ENCODE measurements around the gene SH3RF2.

DNA sequence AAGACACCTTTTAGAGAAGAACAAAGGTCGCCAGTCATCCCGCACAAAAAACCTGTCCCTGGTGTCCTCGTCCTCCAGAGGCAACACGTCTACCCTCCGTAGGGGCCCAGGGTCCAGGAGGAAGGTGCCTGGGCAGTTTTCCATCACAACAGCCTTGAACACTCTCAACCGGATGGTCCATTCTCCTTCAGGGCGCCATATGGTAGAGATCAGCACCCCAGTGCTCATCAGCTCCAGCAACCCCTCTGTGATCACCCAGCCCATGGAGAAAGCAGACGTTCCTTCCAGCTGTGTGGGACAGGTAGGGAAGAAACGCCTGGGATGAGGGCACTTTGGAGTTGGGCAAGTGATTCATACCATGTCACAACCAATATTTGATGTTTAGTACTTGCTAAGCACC is 77.4 kb downstream of the SH3RF2 start:
- no peak for TF ChIP-seq EZH2phosphoT487 (IDR thresholded peaks at IDR 0.05; ENCODE audit: low read depth, severe bottlenecking, unreplicated experiment)
- TF ChIP-seq, protein P1, sequence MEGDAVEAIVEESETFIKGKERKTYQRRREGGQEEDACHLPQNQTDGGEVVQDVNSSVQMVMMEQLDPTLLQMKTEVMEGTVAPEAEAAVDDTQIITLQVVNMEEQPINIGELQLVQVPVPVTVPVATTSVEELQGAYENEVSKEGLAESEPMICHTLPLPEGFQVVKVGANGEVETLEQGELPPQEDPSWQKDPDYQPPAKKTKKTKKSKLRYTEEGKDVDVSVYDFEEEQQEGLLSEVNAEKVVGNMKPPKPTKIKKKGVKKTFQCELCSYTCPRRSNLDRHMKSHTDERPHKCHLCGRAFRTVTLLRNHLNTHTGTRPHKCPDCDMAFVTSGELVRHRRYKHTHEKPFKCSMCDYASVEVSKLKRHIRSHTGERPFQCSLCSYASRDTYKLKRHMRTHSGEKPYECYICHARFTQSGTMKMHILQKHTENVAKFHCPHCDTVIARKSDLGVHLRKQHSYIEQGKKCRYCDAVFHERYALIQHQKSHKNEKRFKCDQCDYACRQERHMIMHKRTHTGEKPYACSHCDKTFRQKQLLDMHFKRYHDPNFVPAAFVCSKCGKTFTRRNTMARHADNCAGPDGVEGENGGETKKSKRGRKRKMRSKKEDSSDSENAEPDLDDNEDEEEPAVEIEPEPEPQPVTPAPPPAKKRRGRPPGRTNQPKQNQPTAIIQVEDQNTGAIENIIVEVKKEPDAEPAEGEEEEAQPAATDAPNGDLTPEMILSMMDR (IDR thresholded peaks at IDR 0.05; ENCODE audit: poor library complexity) = no peak
